ENCODE results near the gene LRP1B.

- TF ChIP-seq, protein P1, sequence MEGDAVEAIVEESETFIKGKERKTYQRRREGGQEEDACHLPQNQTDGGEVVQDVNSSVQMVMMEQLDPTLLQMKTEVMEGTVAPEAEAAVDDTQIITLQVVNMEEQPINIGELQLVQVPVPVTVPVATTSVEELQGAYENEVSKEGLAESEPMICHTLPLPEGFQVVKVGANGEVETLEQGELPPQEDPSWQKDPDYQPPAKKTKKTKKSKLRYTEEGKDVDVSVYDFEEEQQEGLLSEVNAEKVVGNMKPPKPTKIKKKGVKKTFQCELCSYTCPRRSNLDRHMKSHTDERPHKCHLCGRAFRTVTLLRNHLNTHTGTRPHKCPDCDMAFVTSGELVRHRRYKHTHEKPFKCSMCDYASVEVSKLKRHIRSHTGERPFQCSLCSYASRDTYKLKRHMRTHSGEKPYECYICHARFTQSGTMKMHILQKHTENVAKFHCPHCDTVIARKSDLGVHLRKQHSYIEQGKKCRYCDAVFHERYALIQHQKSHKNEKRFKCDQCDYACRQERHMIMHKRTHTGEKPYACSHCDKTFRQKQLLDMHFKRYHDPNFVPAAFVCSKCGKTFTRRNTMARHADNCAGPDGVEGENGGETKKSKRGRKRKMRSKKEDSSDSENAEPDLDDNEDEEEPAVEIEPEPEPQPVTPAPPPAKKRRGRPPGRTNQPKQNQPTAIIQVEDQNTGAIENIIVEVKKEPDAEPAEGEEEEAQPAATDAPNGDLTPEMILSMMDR (IDR thresholded peaks at IDR 0.05; ENCODE audit: poor library complexity, severe bottlenecking): no peak
- TF ChIP-seq EZH2 (IDR thresholded peaks at IDR 0.05; ENCODE audit: borderline replicate concordance, insufficient read depth, low read length, poor library complexity, severe bottlenecking) (no peak), EP300 (conservative IDR thresholded peaks at IDR 0.05; ENCODE audit: poor library complexity, severe bottlenecking) (no peak), TAF1 (IDR thresholded peaks at IDR 0.05; ENCODE audit: low read depth) (no peak), REST (IDR thresholded peaks at IDR 0.05; ENCODE audit: borderline replicate concordance) (no peak)
Measured at GRCh38 chr2:140601342-140601741, 1529.5 kb downstream of the LRP1B start.

Measured in neural cell (in vitro differentiated cells).